Memory B cell (primary cell): Measurements from ENCODE around the gene TGFB1.
"Not testable (repeated sequence)": the region's sequence is repeated elsewhere in the genome, so short reads cannot be mapped to it uniquely, and the experiment has no call there.

Experiments used
- ATAC-seq: fragments of 150-1000 bp; cut with Tn5 transposase; 2 replicates; pipeline ENCODE4 v1.10.0; 2021; ENCODE audit warnings: low read depth, mild to moderate bottlenecking, moderate library complexity
- DNase-seq, 2 donors: peaks; one replicate each; pipeline ENCODE4 v3.0.0; 2022; ENCODE audit warnings: low spot score in 2 of 2
- H3K27ac Mint-ChIP-seq: one replicate; pipeline ENCODE4 v1.8.0; 2022; ENCODE audit warnings: mild to moderate bottlenecking, moderate library complexity, mixed read lengths
- H3K27me3 Mint-ChIP-seq: one replicate; pipeline ENCODE4 v1.8.0; 2022; ENCODE audit warnings: mixed read lengths
- H3K36me3 Mint-ChIP-seq: one replicate; pipeline ENCODE4 v1.8.0; 2022; ENCODE audit warnings: mild to moderate bottlenecking, mixed read lengths
- H3K4me1 Mint-ChIP-seq: one replicate; pipeline ENCODE4 v1.8.0; 2022; ENCODE audit warnings: mixed read lengths
- H3K4me3 Mint-ChIP-seq: one replicate; pipeline ENCODE4 v1.8.0; 2022; ENCODE audit warnings: mild to moderate bottlenecking, moderate library complexity, mixed read lengths
- H3K9me3 Mint-ChIP-seq: one replicate; pipeline ENCODE4 v1.8.0; 2022; ENCODE audit warnings: mixed read lengths

The TGFB1 gene

GRCh38 chr19:41377977-41378709 lies 24.4 kb upstream of the TGFB1 start:
- no peak for DNase-seq
- Mint-ChIP-seq H3K4me3 (no peak overlapping the region), H3K9me3 (no peaks in the 10 kb centered on the region), H3K36me3 (peaks cover 6% of the 10 kb centered on the region), H3K27me3 (peaks cover 2% of the 10 kb centered on the region), H3K27ac (no peak overlapping the region), H3K4me1 (peaks cover 17% of the 10 kb centered on the region)
- ATAC-seq: peak; percentile 88

DNA sequence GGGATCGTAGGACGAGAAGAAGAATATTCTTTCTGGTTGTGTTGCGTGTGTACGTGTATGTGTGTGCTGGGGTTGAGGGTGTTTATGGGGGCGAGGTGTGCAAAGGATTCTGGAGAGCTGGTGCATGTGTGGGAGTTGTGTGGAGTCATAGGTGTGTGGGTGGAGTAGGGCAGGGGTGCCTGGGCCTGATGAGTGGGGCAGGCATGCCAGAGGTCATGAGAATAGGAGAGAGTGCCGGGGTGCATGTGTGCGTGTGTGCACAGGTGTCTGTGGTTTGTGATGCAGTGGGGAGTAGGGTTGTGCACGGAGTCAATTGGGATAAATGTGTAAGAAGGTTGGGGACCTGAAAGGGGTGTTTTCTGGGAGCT lies 23.3 kb upstream of the TGFB1 start:
- H3K27me3 Mint-ChIP-seq: peaks cover 2% of the 10 kb centered on the region
- peak overlapping the region; percentile 69 for H3K4me3 Mint-ChIP-seq
- ATAC-seq (no peak), DNase-seq (no peak)
- H3K27ac Mint-ChIP-seq: no peak overlapping the region
- H3K36me3 Mint-ChIP-seq: peaks cover 1% of the 10 kb centered on the region
- H3K4me1 Mint-ChIP-seq: peaks cover 17% of the 10 kb centered on the region
- H3K9me3 Mint-ChIP-seq: no peaks in the 10 kb centered on the region

DNA sequence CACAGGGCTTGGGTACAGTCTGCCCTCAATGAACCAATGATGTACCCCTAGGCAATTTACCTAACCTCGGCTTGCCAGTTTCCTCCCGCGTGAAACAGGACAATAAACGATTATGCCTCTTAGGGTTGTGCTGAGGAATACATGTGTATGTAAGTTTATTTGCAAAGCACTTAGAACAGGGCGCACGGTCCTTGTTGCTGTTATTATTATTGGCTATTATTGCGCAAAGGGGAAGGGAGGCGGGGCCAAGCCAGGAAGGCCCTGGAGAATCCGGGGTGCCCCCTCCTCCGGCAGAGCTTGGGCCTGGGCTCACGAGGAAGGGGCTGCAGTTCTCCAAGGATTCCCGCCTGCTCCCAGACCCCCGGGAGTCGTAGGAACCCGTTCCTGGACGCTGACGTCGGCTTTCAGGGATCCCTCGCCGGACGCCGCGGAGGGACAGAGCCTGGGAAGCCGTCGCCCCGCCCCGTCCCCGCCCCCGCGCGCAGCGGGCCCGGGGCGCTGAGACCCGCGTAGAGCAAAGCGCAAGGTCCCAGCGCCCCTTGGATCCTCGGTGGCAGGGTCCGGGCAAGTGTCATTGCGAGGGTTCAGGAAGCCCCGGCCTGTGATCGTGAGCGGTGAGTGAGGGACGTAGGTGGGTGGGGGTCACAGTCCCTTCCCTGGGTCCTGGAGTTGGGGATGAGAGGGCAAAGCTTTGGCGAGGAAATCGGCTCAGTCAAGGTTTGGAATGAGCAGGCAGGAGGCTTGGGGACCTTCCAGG lies 22.7 kb upstream of the TGFB1 start, which contains the start of gene TMEM91:
TSS of gene TMEM91 (plus strand) at position 293 of the 757 bp plus-strand sequence. CDS start 1,777 bp downstream, outside the sequence.
- Mint-ChIP-seq H3K9me3 (no peaks in the 10 kb centered on the region), H3K36me3 (peaks cover 1% of the 10 kb centered on the region), H3K27ac (no peak within 1 kb of the TSS), H3K4me1 (peaks cover 17% of the 10 kb centered on the region), H3K27me3 (peaks cover 2% of the 10 kb centered on the region), H3K4me3 (peak within 1 kb of the TSS; percentile 73)
- DNase-seq: no peak
- ATAC-seq: peak; percentile 30

DNA sequence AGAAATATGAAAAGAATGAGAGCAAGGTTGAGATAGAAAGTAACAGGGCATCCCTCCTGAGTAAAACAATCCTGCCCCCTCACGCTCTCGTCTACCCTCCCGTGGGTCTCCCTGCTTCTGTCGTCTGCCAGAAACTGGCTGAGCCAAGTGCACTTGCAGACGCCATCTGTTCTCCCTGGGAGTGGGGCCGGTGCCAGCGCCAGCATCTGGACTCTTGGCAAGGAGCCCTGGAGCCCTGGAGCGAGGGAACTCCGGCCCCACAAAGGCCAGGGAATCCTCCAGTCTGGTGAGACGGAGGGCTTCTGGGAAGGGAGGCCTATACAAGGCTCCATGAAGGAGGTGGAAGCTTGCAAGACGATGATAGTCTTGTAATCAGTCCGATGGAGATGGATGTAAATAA lies 20.3 kb upstream of the TGFB1 start:
- Mint-ChIP-seq H3K27me3 (peaks cover 2% of the 10 kb centered on the region), H3K9me3 (no peaks in the 10 kb centered on the region), H3K4me3 (no peak overlapping the region), H3K4me1 (peaks cover 19% of the 10 kb centered on the region), H3K36me3 (peaks cover 4% of the 10 kb centered on the region), H3K27ac (no peak overlapping the region)
- no peak for DNase-seq
- no peak for ATAC-seq

GRCh38 chr19:41372501-41372900 lies 18.8 kb upstream of the TGFB1 start:
- Mint-ChIP-seq H3K27ac (no peak overlapping the region), H3K4me3 (no peak overlapping the region)

DNA sequence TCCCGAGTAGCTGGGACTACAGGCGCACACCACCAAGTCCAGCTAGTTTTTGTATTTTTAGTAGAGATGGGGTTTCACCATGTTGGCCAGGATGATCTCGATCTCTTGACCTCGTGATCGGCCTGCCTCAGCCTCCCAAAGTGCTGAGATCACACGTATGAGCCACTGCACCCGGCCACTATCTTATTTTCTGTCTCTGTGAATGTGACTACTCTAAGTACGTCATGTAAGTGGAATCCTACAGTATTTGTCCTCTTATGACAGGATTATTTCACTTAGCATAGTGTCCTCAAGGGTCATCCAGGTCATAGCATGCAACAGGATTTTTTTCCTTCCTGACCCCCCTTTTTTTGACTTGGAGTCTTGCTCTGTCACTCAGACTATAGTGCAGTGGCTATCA lies 17.8 kb upstream of the TGFB1 start:
- H3K36me3 Mint-ChIP-seq: peaks cover 3% of the 10 kb centered on the region
- no peaks in the 10 kb centered on the region for H3K9me3 Mint-ChIP-seq
- DNase-seq (no peak), ATAC-seq (no peak)
- H3K27ac Mint-ChIP-seq: no peak overlapping the region
- peaks cover 7% of the 10 kb centered on the region for H3K4me1 Mint-ChIP-seq
- H3K4me3 Mint-ChIP-seq: no peak overlapping the region
- H3K27me3 Mint-ChIP-seq: peaks cover 2% of the 10 kb centered on the region

More at GRCh38 chr19:41372501-41372900, 18.8 kb upstream of the TGFB1 start:
- ATAC-seq: no peak
- Mint-ChIP-seq H3K27me3 (peaks cover 2% of the 10 kb centered on the region), H3K9me3 (no peaks in the 10 kb centered on the region), H3K36me3 (peaks cover 3% of the 10 kb centered on the region), H3K4me1 (peaks cover 15% of the 10 kb centered on the region)
- no peak for DNase-seq

DNA sequence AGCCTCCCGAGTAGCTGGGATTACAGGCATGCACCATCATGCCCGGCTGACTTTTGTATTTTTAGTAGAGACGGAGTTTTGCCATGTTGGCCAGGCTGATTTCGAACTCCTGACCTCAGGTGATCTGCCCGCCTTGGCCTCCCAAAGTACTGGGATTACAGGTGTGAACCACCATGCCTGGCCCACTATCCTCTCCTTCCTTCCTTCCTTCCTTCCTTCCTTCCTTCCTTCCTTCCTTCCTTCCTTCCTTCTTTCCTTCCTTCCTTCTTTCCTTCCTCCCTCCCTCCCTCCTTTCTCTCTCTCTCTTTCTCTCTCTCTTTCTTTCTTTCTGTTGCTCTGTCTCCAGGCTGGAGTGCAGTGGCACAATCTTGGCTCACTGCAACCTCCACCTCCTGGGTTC lies 17.4 kb upstream of the TGFB1 start:
- not testable (repeated sequence) for DNase-seq, H3K9me3 Mint-ChIP-seq, H3K36me3 Mint-ChIP-seq, H3K4me3 Mint-ChIP-seq, ATAC-seq, H3K27ac Mint-ChIP-seq, H3K4me1 Mint-ChIP-seq, H3K27me3 Mint-ChIP-seq

DNA sequence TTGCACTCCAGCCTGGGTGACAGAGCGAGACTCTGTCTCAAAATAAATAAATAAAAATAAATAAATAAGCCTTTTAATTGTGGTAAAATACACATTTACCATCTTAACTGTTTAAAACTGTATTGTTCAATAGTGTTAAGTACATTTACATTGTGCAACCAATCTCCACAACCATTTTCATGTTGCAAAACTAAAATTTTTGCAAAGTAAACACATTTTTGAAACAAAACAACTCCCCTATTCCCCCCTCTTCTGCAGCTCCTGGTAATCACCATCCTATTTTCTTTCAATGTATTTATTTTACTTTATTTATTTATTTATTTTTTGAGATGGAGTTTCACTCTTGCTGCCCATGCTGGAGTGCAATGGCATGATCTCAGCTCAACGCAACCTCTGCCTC lies 16.0 kb upstream of the TGFB1 start:
- H3K4me1 Mint-ChIP-seq: peaks cover 3% of the 10 kb centered on the region
- H3K4me3 Mint-ChIP-seq: no peak overlapping the region
- H3K36me3 Mint-ChIP-seq: peaks cover 3% of the 10 kb centered on the region
- DNase-seq (no peak), ATAC-seq (no peak)
- no peaks in the 10 kb centered on the region for H3K9me3 Mint-ChIP-seq
- no peaks in the 10 kb centered on the region for H3K27me3 Mint-ChIP-seq
- no peak overlapping the region for H3K27ac Mint-ChIP-seq

DNA sequence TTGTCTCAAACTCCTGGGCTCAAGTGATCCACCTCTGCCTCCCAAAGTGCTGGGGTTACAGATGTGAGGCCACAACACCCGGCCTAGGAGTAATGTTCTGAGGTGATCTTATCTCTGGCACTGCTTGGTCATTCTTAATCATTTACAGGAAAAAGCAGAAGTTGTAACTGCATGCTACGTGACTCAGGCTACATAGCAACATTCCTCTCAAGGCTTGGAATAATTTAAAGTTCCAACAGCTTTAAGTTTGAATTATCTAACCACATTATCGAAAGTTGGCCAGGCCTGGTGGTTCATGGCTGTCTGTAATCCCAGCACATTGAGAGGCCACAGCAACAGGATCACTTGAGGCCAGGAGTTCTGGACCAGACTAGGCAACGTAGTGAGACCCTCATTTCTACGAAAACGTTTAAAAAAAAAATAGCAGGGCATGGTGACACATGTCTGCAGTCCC lies 14.2 kb upstream of the TGFB1 start:
- H3K4me1 Mint-ChIP-seq: peaks cover 11% of the 10 kb centered on the region
- DNase-seq: no peak

DNA sequence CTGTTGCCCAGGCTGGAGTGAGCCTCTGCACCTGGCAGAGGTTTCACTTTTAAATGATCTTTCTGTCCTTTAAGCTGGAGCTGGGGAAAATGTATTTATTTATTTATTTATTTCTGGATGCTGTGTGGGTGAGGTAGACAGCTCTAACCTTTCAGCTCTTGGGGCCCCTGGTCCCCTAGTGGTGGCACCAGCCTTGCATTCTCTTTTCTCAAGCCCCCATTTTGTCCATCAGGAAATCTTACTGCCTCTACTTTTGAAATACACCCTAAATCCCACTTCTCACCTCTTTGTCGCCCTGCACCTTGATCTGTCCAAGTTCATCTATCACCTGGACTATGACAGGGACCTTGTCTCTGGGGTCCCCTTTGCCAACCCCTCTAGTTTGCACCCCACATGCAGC lies 12.4 kb upstream of the TGFB1 start:
- Mint-ChIP-seq H3K4me3 (no peak overlapping the region), H3K4me1 (peaks cover 12% of the 10 kb centered on the region), H3K27me3 (no peaks in the 10 kb centered on the region), H3K9me3 (no peaks in the 10 kb centered on the region), H3K36me3 (no peaks in the 10 kb centered on the region), H3K27ac (no peak overlapping the region)
- ATAC-seq (no peak), DNase-seq (no peak)

More for the DNA sequence above, 14.2 kb upstream of the TGFB1 start:
- peaks cover 3% of the 10 kb centered on the region for H3K36me3 Mint-ChIP-seq
- no peak overlapping the region for H3K4me3 Mint-ChIP-seq
- H3K27me3 Mint-ChIP-seq: no peaks in the 10 kb centered on the region
- ATAC-seq: no peak
- no peak overlapping the region for H3K27ac Mint-ChIP-seq
- no peaks in the 10 kb centered on the region for H3K9me3 Mint-ChIP-seq

DNA sequence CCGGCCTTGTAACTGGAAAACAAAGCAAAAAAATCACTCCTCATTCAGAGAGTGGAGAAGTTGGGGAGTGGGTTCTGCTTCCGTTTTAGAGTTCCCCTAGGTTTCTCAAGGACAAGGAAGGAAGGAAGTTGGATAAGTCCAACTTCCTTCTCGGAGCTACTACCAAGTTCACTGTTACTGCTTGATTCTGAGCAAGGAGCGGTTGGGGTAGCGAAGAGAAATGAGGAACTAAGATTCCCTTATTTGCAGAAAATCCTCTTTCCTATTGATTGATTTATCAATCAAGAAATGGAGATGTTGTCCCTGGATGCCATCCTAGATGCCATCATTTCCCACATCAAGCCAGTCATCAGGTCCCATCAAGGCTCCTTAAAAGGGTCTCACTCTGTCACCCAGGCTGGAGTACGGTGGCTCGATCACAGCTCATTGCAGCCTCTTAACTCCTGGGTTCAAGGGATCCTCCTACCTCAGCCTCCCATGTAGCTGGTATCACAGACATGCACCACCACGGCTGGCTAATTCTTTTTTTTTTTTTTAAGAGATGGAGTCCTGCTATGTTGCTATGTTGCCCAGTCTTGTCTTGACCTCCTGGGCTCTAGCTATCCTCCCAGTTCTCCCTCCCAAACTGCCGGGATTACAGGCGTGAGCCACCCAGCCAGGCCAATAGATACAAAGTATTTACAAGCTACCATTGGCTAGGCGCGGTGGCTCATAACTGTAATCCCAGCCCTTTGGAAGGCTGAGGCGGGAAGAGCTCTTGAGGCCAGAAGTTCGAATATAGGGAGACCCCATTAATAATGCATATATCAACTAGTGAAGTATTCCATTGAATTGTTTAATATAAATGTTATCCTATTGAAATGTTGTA lies 11.0 kb upstream of the TGFB1 start:
- Mint-ChIP-seq H3K9me3 (no peaks in the 10 kb centered on the region), H3K27me3 (no peaks in the 10 kb centered on the region), H3K36me3 (no peaks in the 10 kb centered on the region), H3K4me3 (peak overlapping the region; percentile 92), H3K4me1 (peaks cover 13% of the 10 kb centered on the region), H3K27ac (peak overlapping the region; percentile 99)
- ATAC-seq (no peak), DNase-seq (no peak)

DNA sequence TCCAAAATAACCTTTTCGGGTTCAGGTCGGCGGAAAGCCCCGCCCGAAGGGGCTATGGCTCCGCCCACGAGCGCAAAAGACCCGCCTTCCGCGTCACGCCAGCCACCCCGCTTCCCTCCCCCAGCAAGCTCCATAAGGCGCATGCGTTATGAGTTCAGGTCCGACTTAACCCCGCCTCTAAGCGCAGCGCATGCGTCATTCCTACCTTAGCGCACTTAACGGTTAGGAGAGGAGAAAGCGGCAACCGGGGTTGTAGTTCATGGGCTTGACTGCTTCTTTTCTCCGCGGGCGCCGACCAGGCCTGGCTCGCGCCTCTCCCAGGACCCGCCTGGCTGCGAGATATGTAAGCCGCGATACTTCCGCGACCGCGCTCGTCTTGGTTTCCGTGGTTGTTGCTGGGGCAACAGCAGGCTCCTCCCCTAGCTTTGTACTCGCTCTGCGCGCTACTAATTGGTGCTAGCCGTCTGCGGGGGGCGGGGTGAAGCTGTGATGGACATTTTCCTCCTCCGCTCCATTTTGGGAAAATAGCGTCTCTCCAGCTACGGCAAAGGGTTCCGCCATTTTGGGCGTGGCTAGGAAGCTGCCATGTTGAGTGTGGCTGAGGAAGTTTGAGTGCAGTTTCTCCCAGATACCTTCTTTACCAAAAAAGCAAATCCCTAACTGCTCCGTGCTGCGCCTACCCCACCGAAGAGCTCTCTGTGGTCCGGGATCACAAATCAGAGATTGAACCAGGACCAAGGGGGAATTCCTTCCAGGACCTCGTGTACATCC lies 10.2 kb upstream of the TGFB1 start, which contains the start of gene B9D2:
TSS of gene B9D2 (minus strand) at position 397 of the 771 bp plus-strand sequence. CDS start 630 bp downstream, outside the sequence.
- Mint-ChIP-seq H3K4me1 (peaks cover 15% of the 10 kb centered on the region), H3K4me3 (peak within 1 kb of the TSS; percentile 92), H3K27ac (peak within 1 kb of the TSS; percentile 99), H3K27me3 (no peaks in the 10 kb centered on the region), H3K9me3 (no peaks in the 10 kb centered on the region), H3K36me3 (no peaks in the 10 kb centered on the region)
- DNase-seq: peak; percentile 96 to 97
- ATAC-seq: peak; percentile 93

GRCh38 chr19:41363371-41363752 lies 9.6 kb upstream of the TGFB1 start:
- Mint-ChIP-seq H3K27ac (peak overlapping the region; percentile 99), H3K4me1 (peaks cover 16% of the 10 kb centered on the region), H3K36me3 (no peaks in the 10 kb centered on the region), H3K9me3 (no peaks in the 10 kb centered on the region), H3K4me3 (peak overlapping the region; percentile 92), H3K27me3 (no peaks in the 10 kb centered on the region)
- ATAC-seq (no peak), DNase-seq (no peak)
